IPS-20b (cell line): ENCODE measurements around the gene ELAC2.

Source experiments
- H3K27ac ChIP-seq: one replicate; pipeline ENCODE4 v1.5.1; 2013; ENCODE audit warnings: low read length
- H3K27me3 ChIP-seq: 2 replicates; pipeline ENCODE4 v1.6.1; 2013; ENCODE audit warnings: mild to moderate bottlenecking, low read length, inconsistent platforms; ENCODE audit not compliant: insufficient read depth
- H3K36me3 ChIP-seq: 2 replicates; pipeline ENCODE4 v1.6.1; 2013; ENCODE audit warnings: low read depth, mild to moderate bottlenecking, inconsistent platforms, low read length, moderate library complexity; ENCODE audit not compliant: insufficient read depth
- H3K4me1 ChIP-seq: 2 replicates; pipeline ENCODE4 v1.6.1; 2013; ENCODE audit warnings: mild to moderate bottlenecking, control low read depth, inconsistent platforms, low read length, moderate library complexity; ENCODE audit not compliant: insufficient read depth
- H3K4me3 ChIP-seq: 2 replicates; pipeline ENCODE4 v1.5.1; 2013; ENCODE audit warnings: mild to moderate bottlenecking, low read length, inconsistent platforms
- H3K9ac ChIP-seq: 2 replicates; pipeline ENCODE4 v1.6.1; 2013; ENCODE audit warnings: low read depth, mild to moderate bottlenecking, inconsistent platforms, low read length, moderate library complexity
- H3K9me3 ChIP-seq: 2 replicates; pipeline ENCODE4 v1.6.1; 2013; ENCODE audit warnings: mild to moderate bottlenecking, low read depth, low read length, inconsistent platforms; ENCODE audit not compliant: insufficient read depth

Gene ELAC2

DNA sequence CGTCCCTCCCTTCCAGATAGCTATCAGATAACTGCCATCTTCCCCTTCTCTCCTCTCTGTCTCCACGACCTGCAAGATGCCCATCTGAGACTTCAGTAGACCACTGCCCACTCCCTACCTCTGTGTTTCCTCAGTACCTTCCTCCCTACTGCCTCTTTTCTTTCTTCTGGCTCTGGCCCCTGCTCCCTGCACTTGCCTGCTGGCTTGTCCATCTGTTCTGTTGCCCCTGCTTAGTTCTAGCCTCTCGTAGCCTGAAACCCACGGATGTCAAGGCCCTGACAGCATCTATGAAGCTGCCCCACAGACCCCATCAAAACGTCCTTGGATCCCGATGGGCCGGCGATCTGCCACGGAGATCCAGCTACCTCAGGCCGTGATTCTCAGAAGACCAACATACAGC is 53.0 kb downstream of the ELAC2 start:
- H3K36me3 ChIP-seq = peaks cover 1% of the 10 kb centered on the region; the same call in 1 of the 2 replicates

DNA sequence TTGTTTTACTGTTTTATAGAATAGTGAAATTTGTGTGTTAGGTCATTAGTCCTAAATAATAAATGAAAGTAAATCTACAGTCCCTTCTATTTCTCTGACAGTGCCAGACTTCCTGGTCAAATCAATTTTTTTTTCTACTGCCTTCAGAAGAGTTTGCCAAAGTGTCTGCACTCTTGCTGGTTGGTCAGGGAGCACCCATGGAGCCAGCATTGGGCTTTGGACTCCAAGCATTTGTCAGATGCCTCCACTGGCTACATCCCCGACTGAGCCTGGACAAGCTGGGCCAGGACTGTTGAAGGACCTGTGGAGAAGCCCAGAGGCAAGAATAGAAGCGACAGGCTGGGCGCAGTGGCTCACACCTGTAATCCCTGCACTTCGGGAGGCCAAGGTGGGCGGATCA is 53.7 kb downstream of the ELAC2 start:
- no peak overlapping the region for H3K4me3 ChIP-seq
- H3K27ac ChIP-seq = no peak overlapping the region
- no peaks in the 10 kb centered on the region for H3K27me3 ChIP-seq
- no peaks in the 10 kb centered on the region; the same call in 1 of the 2 replicates for H3K4me1 ChIP-seq
- H3K9ac ChIP-seq = no peak overlapping the region
- no peaks in the 10 kb centered on the region for H3K9me3 ChIP-seq
- H3K36me3 ChIP-seq = peaks cover 4% of the 10 kb centered on the region; the same call in 1 of the 2 replicates

More for the DNA sequence above, 53.0 kb downstream of the ELAC2 start:
- Histone ChIP-seq H3K4me3 (no peak overlapping the region), H3K27me3 (no peaks in the 10 kb centered on the region), H3K4me1 (no peaks in the 10 kb centered on the region; the same call in 1 of the 2 replicates), H3K9me3 (no peaks in the 10 kb centered on the region), H3K27ac (no peak overlapping the region), H3K9ac (no peak overlapping the region)

GRCh38 chr17:12963505-12963904 is 54.3 kb downstream of the ELAC2 start:
- peaks cover 10% of the 10 kb centered on the region for H3K36me3 ChIP-seq
- no peaks in the 10 kb centered on the region for H3K9me3 ChIP-seq
- H3K27me3 ChIP-seq = no peaks in the 10 kb centered on the region
- H3K4me1 ChIP-seq = no peaks in the 10 kb centered on the region; the same call in 1 of the 2 replicates
- no peak overlapping the region for H3K9ac ChIP-seq
- no peak overlapping the region for H3K4me3 ChIP-seq
- H3K27ac ChIP-seq = no peak overlapping the region

- Histone ChIP-seq H3K4me3 (no peak overlapping the region), H3K36me3 (peaks cover 28% of the 10 kb centered on the region), H3K27me3 (no peaks in the 10 kb centered on the region), H3K4me1 (no peaks in the 10 kb centered on the region), H3K9me3 (0 out of 2 replicates have a peak, but pooled peaks cover 4% of the 10 kb centered on the region), H3K27ac (no peak overlapping the region), H3K9ac (no peak overlapping the region)
Measured at GRCh38 chr17:12961655-12962054, 56.2 kb downstream of the ELAC2 start.

- Histone ChIP-seq H3K9ac (no peak overlapping the region), H3K9me3 (0 out of 2 replicates have a peak, but pooled peaks cover 4% of the 10 kb centered on the region), H3K4me3 (no peak overlapping the region), H3K27ac (no peak overlapping the region), H3K27me3 (no peaks in the 10 kb centered on the region), H3K4me1 (no peaks in the 10 kb centered on the region), H3K36me3 (peaks cover 43% of the 10 kb centered on the region)
Measured at GRCh38 chr17:12959441-12959840, 58.4 kb downstream of the ELAC2 start.

- H3K4me1 ChIP-seq = no peaks in the 10 kb centered on the region
- H3K9ac ChIP-seq = no peak overlapping the region
Measured at GRCh38 chr17:12958786-12959185, 59.0 kb downstream of the ELAC2 start.

GRCh38 chr17:12955521-12955920 is 62.3 kb downstream of the ELAC2 start:
- no peak overlapping the region for H3K27ac ChIP-seq
- H3K4me1 ChIP-seq = no peaks in the 10 kb centered on the region
- H3K27me3 ChIP-seq = no peaks in the 10 kb centered on the region
- peaks cover 72% of the 10 kb centered on the region for H3K36me3 ChIP-seq
- H3K9ac ChIP-seq = no peak overlapping the region
- H3K4me3 ChIP-seq = no peak overlapping the region
- 0 out of 2 replicates have a peak, but pooled peaks cover 4% of the 10 kb centered on the region for H3K9me3 ChIP-seq

More at GRCh38 chr17:12958786-12959185, 59.0 kb downstream of the ELAC2 start:
- H3K27ac ChIP-seq = no peak overlapping the region
- 0 out of 2 replicates have a peak, but pooled peaks cover 4% of the 10 kb centered on the region for H3K9me3 ChIP-seq
- H3K4me3 ChIP-seq = no peak overlapping the region
- H3K36me3 ChIP-seq = peaks cover 47% of the 10 kb centered on the region
- no peaks in the 10 kb centered on the region for H3K27me3 ChIP-seq

DNA sequence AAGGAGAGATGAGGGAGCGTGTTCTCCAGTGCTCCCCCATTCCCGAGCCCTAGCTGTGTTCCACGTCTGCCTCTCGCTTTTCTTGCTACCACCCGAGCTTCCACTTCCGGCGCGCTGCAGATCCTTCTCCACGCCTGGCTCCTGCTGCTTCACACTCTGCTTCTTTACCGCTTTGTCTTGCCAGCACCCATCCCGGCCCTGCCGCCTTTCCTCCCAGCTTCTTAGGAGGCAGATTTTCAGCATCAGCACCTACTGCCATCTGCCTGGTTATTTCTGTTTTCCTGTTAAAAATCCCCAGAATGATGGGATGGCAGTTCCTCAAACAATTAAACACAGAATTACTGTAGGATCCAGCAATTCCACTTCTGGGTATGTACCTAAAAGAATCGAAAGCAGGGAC is 64.7 kb downstream of the ELAC2 start:
- Histone ChIP-seq H3K9me3 (0 out of 2 replicates have a peak, but pooled peaks cover 4% of the 10 kb centered on the region), H3K36me3 (peaks cover 68% of the 10 kb centered on the region; the same call in 1 of the 2 replicates), H3K27ac (no peak overlapping the region), H3K4me1 (no peaks in the 10 kb centered on the region), H3K27me3 (no peaks in the 10 kb centered on the region), H3K4me3 (no peak overlapping the region), H3K9ac (no peak overlapping the region)

GRCh38 chr17:12952012-12952411 is 65.8 kb downstream of the ELAC2 start:
- Histone ChIP-seq H3K36me3 (peaks cover 69% of the 10 kb centered on the region; the same call in 1 of the 2 replicates), H3K4me3 (no peak overlapping the region), H3K9ac (no peak overlapping the region), H3K27me3 (no peaks in the 10 kb centered on the region), H3K27ac (no peak overlapping the region), H3K9me3 (no peaks in the 10 kb centered on the region), H3K4me1 (no peaks in the 10 kb centered on the region)

- no peaks in the 10 kb centered on the region for H3K4me1 ChIP-seq
- H3K27ac ChIP-seq = no peak overlapping the region
- H3K9ac ChIP-seq = no peak overlapping the region
- peaks cover 40% of the 10 kb centered on the region; the same call in 1 of the 2 replicates for H3K36me3 ChIP-seq
- no peaks in the 10 kb centered on the region for H3K9me3 ChIP-seq
- no peaks in the 10 kb centered on the region for H3K27me3 ChIP-seq
- H3K4me3 ChIP-seq = no peak overlapping the region
Measured at GRCh38 chr17:12947047-12947446, 70.8 kb downstream of the ELAC2 start.
